ENCODE measurements around the gene GPC6.

The GPC6 gene

DNA sequence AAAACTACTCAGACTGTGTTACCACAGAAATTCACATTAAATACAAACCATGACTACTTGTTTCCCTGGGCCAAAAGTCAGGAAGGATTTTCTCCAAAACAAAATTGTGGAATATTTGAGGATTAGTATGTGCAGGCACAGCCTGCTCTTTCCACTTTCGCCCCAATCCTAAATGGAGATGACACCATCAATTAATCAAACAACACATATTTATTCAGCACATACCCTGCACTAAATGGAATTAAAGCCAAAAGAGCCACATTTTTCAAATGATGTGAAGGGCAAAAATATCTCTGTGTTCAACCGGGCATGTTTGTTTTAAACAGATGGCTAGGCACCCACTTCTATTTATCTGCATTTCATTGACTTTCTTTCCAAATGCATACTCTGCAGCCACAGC lies 729.8 kb downstream of the GPC6 start:
- no peak for TF ChIP-seq CTCF (conservative IDR thresholded peaks at IDR 0.05)
- H3K27ac ChIP-seq: no peak overlapping the region

DNA sequence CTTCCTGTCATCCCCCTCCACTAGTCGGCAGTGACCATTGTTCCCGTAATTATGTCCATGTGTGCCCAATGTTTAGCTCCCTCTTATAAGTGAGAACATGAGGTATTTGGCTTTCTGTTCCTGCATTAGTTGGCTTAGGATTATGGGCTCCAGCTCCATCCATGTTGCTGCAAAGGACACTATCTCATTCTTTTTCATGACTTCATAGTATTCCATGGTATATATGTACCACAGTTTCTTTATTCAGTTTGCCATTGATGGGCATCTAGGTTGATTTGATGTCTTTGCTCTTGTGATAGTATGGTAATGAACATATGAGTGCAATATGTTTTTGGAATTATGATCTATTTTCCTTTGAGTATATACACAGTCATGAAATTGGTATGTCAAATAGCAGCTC lies 730.8 kb downstream of the GPC6 start:
- TF ChIP-seq CTCF (conservative IDR thresholded peaks at IDR 0.05): no peak
- H3K27ac ChIP-seq: no peak overlapping the region

- no peak for TF ChIP-seq CTCF (conservative IDR thresholded peaks at IDR 0.05)
- no peak overlapping the region for H3K27ac ChIP-seq
Measured at GRCh38 chr13:93959796-93960533, 733.4 kb downstream of the GPC6 start.

- H3K27ac ChIP-seq: no peak overlapping the region; the same call in 1 of the 2 replicates
- no peak for TF ChIP-seq CTCF (conservative IDR thresholded peaks at IDR 0.05)
Measured at GRCh38 chr13:93963266-93964145, 736.9 kb downstream of the GPC6 start.

DNA sequence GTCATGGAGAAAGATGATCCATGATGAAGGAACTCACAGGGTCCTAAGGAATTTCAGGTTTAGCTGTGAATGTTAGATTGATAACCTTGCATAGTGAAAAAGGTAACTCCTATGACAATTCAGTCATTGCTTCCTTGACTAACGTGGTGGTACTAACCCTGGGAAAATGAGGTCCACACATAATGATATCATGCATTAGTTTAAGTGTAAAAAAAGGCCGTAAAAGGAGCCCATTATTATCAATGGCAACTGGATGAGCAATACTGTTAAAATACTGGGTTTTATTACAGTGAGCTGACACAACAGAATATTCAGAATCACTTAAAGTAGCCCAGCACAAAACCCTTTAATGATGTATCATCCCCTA lies 737.5 kb downstream of the GPC6 start:
- no peak for TF ChIP-seq CTCF (conservative IDR thresholded peaks at IDR 0.05)
- no peak overlapping the region; the same call in 1 of the 2 replicates for H3K27ac ChIP-seq

DNA sequence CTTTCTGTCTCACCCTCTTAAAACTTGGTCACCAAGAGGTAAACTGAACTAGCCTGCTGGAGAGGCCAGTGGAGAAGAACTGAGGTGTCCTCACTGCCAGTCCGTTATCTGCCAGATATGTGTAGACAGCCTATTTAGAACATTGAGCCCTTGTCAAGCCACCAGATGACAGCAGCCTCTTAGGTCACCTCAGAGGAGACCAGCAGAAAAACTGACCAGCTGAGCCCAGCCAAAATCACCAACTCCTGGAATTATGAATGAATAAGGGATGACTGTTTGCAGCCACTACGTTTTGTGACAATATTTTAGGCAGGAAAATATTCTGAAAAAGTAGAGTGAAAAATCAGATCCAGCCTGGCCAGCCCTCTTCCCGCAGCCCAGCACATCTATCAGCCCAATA lies 739.0 kb downstream of the GPC6 start:
- TF ChIP-seq CTCF (conservative IDR thresholded peaks at IDR 0.05): no peak
- no peak overlapping the region for H3K27ac ChIP-seq

- no peak for TF ChIP-seq CTCF (conservative IDR thresholded peaks at IDR 0.05)
- no peak overlapping the region for H3K27ac ChIP-seq
Measured at GRCh38 chr13:93966267-93966936, 739.8 kb downstream of the GPC6 start.
